ENCODE data around the gene KCNMA1. TPM values are rescaled to one million over a fixed set of nuclear protein-coding genes. Genes with fewer than 3 reads are reported as not detected.

The KCNMA1 gene
- total RNA-seq, 1 experiment from 2014 or later: 0.70 TPM

- peaks cover 14% of the 10 kb centered on the region; the same call in 1 of the 2 replicates for H3F3A ChIP-seq (ENCODE audit: insufficient read depth, low read depth)
- DNase-seq: no peak
- no peaks in the 10 kb centered on the region for H3K79me2 ChIP-seq (ENCODE audit: low read depth)
- no peak overlapping the region for H3K4me3 ChIP-seq
- no peak overlapping the region for H3K27ac ChIP-seq
- H3K9me3 ChIP-seq (ENCODE audit: insufficient read depth, low read depth): peaks cover 2% of the 10 kb centered on the region; the same call in 1 of the 2 replicates
- no peaks in the 10 kb centered on the region for H3K36me3 ChIP-seq (ENCODE audit: low read depth)
- TF ChIP-seq EZH2 (IDR thresholded peaks at IDR 0.05; ENCODE audit: low read depth) (no peak), CTCF (conservative IDR thresholded peaks at IDR 0.05) (no peak)
- H3K4me1 ChIP-seq (replicated peaks; ENCODE audit: insufficient read depth): peaks cover 21% of the 10 kb centered on the region
- H3K9me2 ChIP-seq (ENCODE audit: insufficient read depth): no peaks in the 10 kb centered on the region; the same call in 1 of the 2 replicates
- intact Hi-C loops (cut with micrococcal nuclease; ENCODE audit: unreplicated experiment): loop anchor here (2.0 kb wide), 1 partner anchor 67 kb away; no protein-coding TSS in a partner anchor
- BruUV-seq (replicated peaks): TSS peak; percentile 55
- H2AFZ ChIP-seq: no peak overlapping the region
- CTCF ChIA-PET: no interaction called here
- POLR2A ChIA-PET (ENCODE audit: unreplicated experiment): interaction anchor here (0.5 kb wide), 1 partner anchor 189 kb away, joined by 3 read pairs; no protein-coding TSS in a partner anchor
- H3K4me2 ChIP-seq: no peak overlapping the region
- H4K20me1 ChIP-seq (ENCODE audit: insufficient read depth): no peaks in the 10 kb centered on the region
- H3K27me3 ChIP-seq (ENCODE audit: insufficient read depth, low read depth): no peaks in the 10 kb centered on the region
Measured at GRCh38 chr10:77350134-77350533, 287.5 kb downstream of the KCNMA1 start.

GRCh38 chr10:77349226-77349625 lies 288.4 kb downstream of the KCNMA1 start:
- no peak overlapping the region for H2AFZ ChIP-seq
- POLR2A ChIA-PET (ENCODE audit: unreplicated experiment): no interaction called here
- no peak overlapping the region for H3K27ac ChIP-seq
- TF ChIP-seq EZH2 (IDR thresholded peaks at IDR 0.05; ENCODE audit: low read depth): no peak
- no peak for TF ChIP-seq CTCF (conservative IDR thresholded peaks at IDR 0.05)
- H3F3A ChIP-seq (ENCODE audit: insufficient read depth, low read depth): peaks cover 14% of the 10 kb centered on the region; the same call in 1 of the 2 replicates
- no peaks in the 10 kb centered on the region; the same call in 1 of the 2 replicates for H3K9me2 ChIP-seq (ENCODE audit: insufficient read depth)
- intact Hi-C loops (cut with micrococcal nuclease; ENCODE audit: unreplicated experiment): no loop called here
- H3K4me2 ChIP-seq: no peak overlapping the region
- H3K4me3 ChIP-seq: no peak overlapping the region
- peaks cover 4% of the 10 kb centered on the region; the same call in 1 of the 2 replicates for H3K9me3 ChIP-seq (ENCODE audit: insufficient read depth, low read depth)
- no peaks in the 10 kb centered on the region for H3K27me3 ChIP-seq (ENCODE audit: insufficient read depth, low read depth)
- DNase-seq: no peak
- H4K20me1 ChIP-seq (ENCODE audit: insufficient read depth): no peaks in the 10 kb centered on the region
- H3K36me3 ChIP-seq (ENCODE audit: low read depth): no peaks in the 10 kb centered on the region
- no peaks in the 10 kb centered on the region for H3K79me2 ChIP-seq (ENCODE audit: low read depth)
- CTCF ChIA-PET: no interaction called here
- BruUV-seq (replicated peaks): no TSS peak
- peaks cover 21% of the 10 kb centered on the region for H3K4me1 ChIP-seq (replicated peaks; ENCODE audit: insufficient read depth)

GRCh38 chr10:77348751-77349150 lies 288.9 kb downstream of the KCNMA1 start:
- no peak overlapping the region for H3K4me3 ChIP-seq
- TF ChIP-seq CTCF (conservative IDR thresholded peaks at IDR 0.05) (no peak), EZH2 (IDR thresholded peaks at IDR 0.05; ENCODE audit: low read depth) (no peak)
- H3K36me3 ChIP-seq (ENCODE audit: low read depth): no peaks in the 10 kb centered on the region
- H3K27me3 ChIP-seq (ENCODE audit: insufficient read depth, low read depth): no peaks in the 10 kb centered on the region
- no peak overlapping the region for H3K27ac ChIP-seq
- no TSS peak for BruUV-seq (replicated peaks)
- peaks cover 3% of the 10 kb centered on the region for H3K9me2 ChIP-seq (ENCODE audit: insufficient read depth)
- no peaks in the 10 kb centered on the region for H3K79me2 ChIP-seq (ENCODE audit: low read depth)
- ChIA-PET CTCF (no interaction called here), POLR2A (ENCODE audit: unreplicated experiment) (no interaction called here)
- intact Hi-C loops (cut with micrococcal nuclease; ENCODE audit: unreplicated experiment): no loop called here
- peaks cover 4% of the 10 kb centered on the region; the same call in 1 of the 2 replicates for H3K9me3 ChIP-seq (ENCODE audit: insufficient read depth, low read depth)
- H2AFZ ChIP-seq: no peak overlapping the region
- H4K20me1 ChIP-seq (ENCODE audit: insufficient read depth): no peaks in the 10 kb centered on the region
- no peak for DNase-seq
- H3K4me1 ChIP-seq (replicated peaks; ENCODE audit: insufficient read depth): peaks cover 21% of the 10 kb centered on the region
- peaks cover 14% of the 10 kb centered on the region; the same call in 1 of the 2 replicates for H3F3A ChIP-seq (ENCODE audit: insufficient read depth, low read depth)
- H3K4me2 ChIP-seq: no peak overlapping the region

All from PC-9 (cell line).